Stimulated activated CD8-positive, alpha-beta memory T cell treated with anti-CD3 and anti-CD28 coated beads, Interleukin-4, amount 100 ng/mL, for 4 hours (primary cell): ENCODE results near the gene ZSWIM6.
"Not testable (repeated sequence)": the region's sequence is repeated elsewhere in the genome, so short reads cannot be mapped to it uniquely, and the experiment has no call there.

Experiments used
- DNase-seq, 2 donors: peaks; one replicate each; pipeline ENCODE4 v3.0.0-alpha.2; 2020; ENCODE audit warnings: low read depth in 2 of 2, low spot score in 1 of 2

ZSWIM6 gene

GRCh38 chr5:61405511-61406295, 73.6 kb downstream of the ZSWIM6 start:
- DNase-seq = no peak

GRCh38 chr5:61406497-61406896, 74.4 kb downstream of the ZSWIM6 start:
- not testable (repeated sequence) for DNase-seq

- no peak for DNase-seq
These were observed 75.7 kb downstream of the ZSWIM6 start for GRCh38 chr5:61407706-61408270.

GRCh38 chr5:61408476-61409168, 76.6 kb downstream of the ZSWIM6 start:
- peak; percentile 97 to 98 for DNase-seq

- no peak for DNase-seq
These were observed 77.5 kb downstream of the ZSWIM6 start for GRCh38 chr5:61409568-61409967.

- DNase-seq = no peak
These were observed 78.8 kb downstream of the ZSWIM6 start for GRCh38 chr5:61410811-61411210.

GRCh38 chr5:61412361-61412760, 80.3 kb downstream of the ZSWIM6 start:
- DNase-seq = no peak

GRCh38 chr5:61413205-61413604, 81.1 kb downstream of the ZSWIM6 start:
- DNase-seq = not testable (repeated sequence)

- DNase-seq = no peak
These were observed 82.7 kb downstream of the ZSWIM6 start for GRCh38 chr5:61414806-61415205.

- DNase-seq = no peak
These were observed 84.0 kb downstream of the ZSWIM6 start for GRCh38 chr5:61416010-61416409.

GRCh38 chr5:61416420-61416819, 84.4 kb downstream of the ZSWIM6 start:
- no peak for DNase-seq

- DNase-seq = no peak
These were observed 85.3 kb downstream of the ZSWIM6 start for GRCh38 chr5:61417340-61417739.

- DNase-seq = no peak
These were observed 85.8 kb downstream of the ZSWIM6 start for GRCh38 chr5:61417851-61418250.

- no peak for DNase-seq
These were observed 87.0 kb downstream of the ZSWIM6 start for GRCh38 chr5:61419106-61419505.

GRCh38 chr5:61420016-61420415, 88.0 kb downstream of the ZSWIM6 start:
- DNase-seq = no peak

GRCh38 chr5:61421262-61421661, 89.2 kb downstream of the ZSWIM6 start:
- not testable (repeated sequence) for DNase-seq

GRCh38 chr5:61423487-61424145, 91.6 kb downstream of the ZSWIM6 start:
- no peak for DNase-seq

- no peak for DNase-seq
These were observed 93.9 kb downstream of the ZSWIM6 start for GRCh38 chr5:61425918-61426317.

- DNase-seq = no peak
These were observed 97.8 kb downstream of the ZSWIM6 start for GRCh38 chr5:61429906-61430305.

- DNase-seq = no peak
These were observed 100.0 kb downstream of the ZSWIM6 start for GRCh38 chr5:61431923-61432620.

- DNase-seq = no peak
These were observed 103.3 kb downstream of the ZSWIM6 start for GRCh38 chr5:61435368-61435767.
